HepG2 (cell line): Measurements from ENCODE around the gene BAHCC1. TPM values are rescaled to one million over a fixed set of nuclear protein-coding genes. Genes with fewer than 3 reads are reported as not detected.

Source experiments
- HDAC6 ChIP-seq: fragments of 200-600 bp; sonication (generic); IDR thresholded peaks from 2 replicates; pipeline ENCODE4 v1.7.0; 2017; ENCODE audit warnings: mild to moderate bottlenecking, antibody characterized with exemption, low read length, low read depth
- KDM2A ChIP-seq: sonication (generic); formaldehyde crosslinking; IDR thresholded peaks from 2 replicates; pipeline ENCODE4 v1.4.0; 2020; ENCODE audit warnings: low read depth, missing genetic modification reagents, borderline replicate concordance
- NFIB ChIP-seq: sonication (generic); formaldehyde crosslinking; IDR thresholded peaks from 2 replicates; pipeline ENCODE4 v1.9.0; 2021; ENCODE audit warnings: missing genetic modification reagents, mild to moderate bottlenecking, borderline replicate concordance
- PTBP1 ChIP-seq: fragments of 200-400 bp; formaldehyde crosslinking; IDR thresholded peaks from 2 replicates; pipeline ENCODE4 v1.6.1; 2018; ENCODE audit warnings: low read length, low read depth; ENCODE audit not compliant: poor library complexity, severe bottlenecking
- SMARCC2 ChIP-seq: fragments of 450-650 bp; IDR thresholded peaks from 2 replicates; pipeline ENCODE4 v1.6.1; 2017; ENCODE audit warnings: antibody characterized with exemption, mild to moderate bottlenecking
- TBX3 ChIP-seq: fragments of 450-650 bp; IDR thresholded peaks from 2 replicates; pipeline ENCODE4 v1.6.1; 2017; ENCODE audit warnings: antibody characterized with exemption, mild to moderate bottlenecking, inconsistent platforms, borderline replicate concordance
- ZNF629 ChIP-seq: sonication (generic); formaldehyde crosslinking; conservative IDR thresholded peaks from 2 replicates; pipeline ENCODE4 v1.5.0; 2020; ENCODE audit warnings: missing genetic modification reagents
- ZSCAN9 ChIP-seq: IDR thresholded peaks from 2 replicates; pipeline ENCODE4 v1.6.1; 2016; ENCODE audit warnings: borderline replicate concordance
- polyA plus RNA-seq, 8 experiments: library from polyadenylated mRNA; depleted of rRNA in 3 of 8; stranded (reverse) in 7 of 8; unstranded in 1 of 8; fragments of >200 nt; fragmentation: Illumina TruSeq in 4 of 8; extraction: Trizol in 4 of 8; gene quantifications; 2 replicates each; pipeline versions ENCODE4 v1.2.1 to v1.2.3, GENCODE V29; 2011 to 2016; ENCODE audit warnings: low read depth in 4 of 8, missing spikeins in 1 of 8, mixed read lengths in 1 of 8; ENCODE audit not compliant: insufficient read depth in 1 of 8
- total RNA-seq, 5 experiments: library from RNA; depleted of rRNA; stranded (reverse); fragments of >200 nt; fragmentation: Illumina TruSeq; extraction: Trizol; gene quantifications; 2 replicates each; pipeline ENCODE4 v1.2.3, GENCODE V29; 2016; ENCODE audit warnings: low read depth in 1 of 5
- TF ChIP-seq, protein P1 (sequence below): sonication (generic); formaldehyde crosslinking; IDR thresholded peaks from 2 replicates; pipeline ENCODE4 v1.4.0; 2020; ENCODE audit warnings: mild to moderate bottlenecking, missing genetic modification reagents, borderline replicate concordance
- TF ChIP-seq, protein P2 (sequence below): sonication (generic); formaldehyde crosslinking; IDR thresholded peaks from 2 replicates; pipeline ENCODE4 v1.8.1; 2023; ENCODE audit warnings: mild to moderate bottlenecking, missing genetic modification reagents
- TF ChIP-seq, protein P3 (sequence below): sonication (generic); formaldehyde crosslinking; IDR thresholded peaks from 2 replicates; pipeline ENCODE4 v1.8.0; 2022; ENCODE audit warnings: mild to moderate bottlenecking, missing genetic modification reagents, borderline replicate concordance
- TF ChIP-seq, protein P4 (sequence below): IDR thresholded peaks from 2 replicates; pipeline ENCODE4 v1.6.1; 2012; ENCODE audit warnings: low read length, improper control_type of control experiment
- TF ChIP-seq, protein P5 (sequence below): sonication (generic); formaldehyde crosslinking; IDR thresholded peaks from 2 replicates; pipeline ENCODE4 v1.8.0; 2022; ENCODE audit warnings: low read depth, missing genetic modification reagents
- TF ChIP-seq, protein P6 (sequence below): sonication (generic); formaldehyde crosslinking; IDR thresholded peaks from 2 replicates; pipeline ENCODE4 v1.4.0; 2020; ENCODE audit warnings: missing genetic modification reagents, low read depth, mild to moderate bottlenecking, borderline replicate concordance

Gene BAHCC1
- total and polyA plus RNA-seq, 2 of the 13 experiments (the other 11 are each of a cell fraction or from before 2014, with no cell fraction given): 1.4 to 1.7 TPM

DNA sequence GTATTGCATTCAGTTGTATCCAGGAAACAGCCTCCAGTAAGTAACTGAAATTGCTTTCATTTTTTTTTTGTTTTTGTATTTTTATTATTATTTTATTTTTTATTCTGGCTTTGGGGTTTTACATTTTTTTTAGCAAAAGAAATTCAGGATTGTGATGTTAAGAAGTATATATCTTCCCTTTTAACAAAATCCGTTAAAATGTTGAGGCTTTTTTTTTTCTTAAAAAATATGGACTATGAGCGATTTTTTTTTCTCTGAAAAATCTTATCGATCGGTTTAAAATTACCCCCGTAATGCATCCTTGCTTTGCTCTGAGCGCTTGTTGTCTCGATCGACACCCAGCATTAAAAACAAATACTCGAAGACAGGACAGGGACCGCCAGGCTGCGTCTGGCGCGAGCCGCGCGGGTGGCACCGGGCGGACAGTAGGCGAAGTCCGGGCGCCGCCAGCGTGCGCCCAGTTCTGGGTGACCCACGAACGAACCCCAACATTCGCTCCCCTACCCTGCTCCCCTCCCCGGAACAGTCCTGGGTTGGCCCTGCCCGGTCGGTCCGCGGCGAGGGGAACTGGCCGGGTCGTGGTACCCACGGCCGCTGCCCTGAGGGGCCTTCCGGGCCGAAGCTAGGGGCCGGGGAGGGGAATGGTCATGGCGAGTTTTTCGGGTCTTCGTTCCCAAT lies 482 bp downstream of the BAHCC1 start (continued):
- TF ChIP-seq, protein P1, sequence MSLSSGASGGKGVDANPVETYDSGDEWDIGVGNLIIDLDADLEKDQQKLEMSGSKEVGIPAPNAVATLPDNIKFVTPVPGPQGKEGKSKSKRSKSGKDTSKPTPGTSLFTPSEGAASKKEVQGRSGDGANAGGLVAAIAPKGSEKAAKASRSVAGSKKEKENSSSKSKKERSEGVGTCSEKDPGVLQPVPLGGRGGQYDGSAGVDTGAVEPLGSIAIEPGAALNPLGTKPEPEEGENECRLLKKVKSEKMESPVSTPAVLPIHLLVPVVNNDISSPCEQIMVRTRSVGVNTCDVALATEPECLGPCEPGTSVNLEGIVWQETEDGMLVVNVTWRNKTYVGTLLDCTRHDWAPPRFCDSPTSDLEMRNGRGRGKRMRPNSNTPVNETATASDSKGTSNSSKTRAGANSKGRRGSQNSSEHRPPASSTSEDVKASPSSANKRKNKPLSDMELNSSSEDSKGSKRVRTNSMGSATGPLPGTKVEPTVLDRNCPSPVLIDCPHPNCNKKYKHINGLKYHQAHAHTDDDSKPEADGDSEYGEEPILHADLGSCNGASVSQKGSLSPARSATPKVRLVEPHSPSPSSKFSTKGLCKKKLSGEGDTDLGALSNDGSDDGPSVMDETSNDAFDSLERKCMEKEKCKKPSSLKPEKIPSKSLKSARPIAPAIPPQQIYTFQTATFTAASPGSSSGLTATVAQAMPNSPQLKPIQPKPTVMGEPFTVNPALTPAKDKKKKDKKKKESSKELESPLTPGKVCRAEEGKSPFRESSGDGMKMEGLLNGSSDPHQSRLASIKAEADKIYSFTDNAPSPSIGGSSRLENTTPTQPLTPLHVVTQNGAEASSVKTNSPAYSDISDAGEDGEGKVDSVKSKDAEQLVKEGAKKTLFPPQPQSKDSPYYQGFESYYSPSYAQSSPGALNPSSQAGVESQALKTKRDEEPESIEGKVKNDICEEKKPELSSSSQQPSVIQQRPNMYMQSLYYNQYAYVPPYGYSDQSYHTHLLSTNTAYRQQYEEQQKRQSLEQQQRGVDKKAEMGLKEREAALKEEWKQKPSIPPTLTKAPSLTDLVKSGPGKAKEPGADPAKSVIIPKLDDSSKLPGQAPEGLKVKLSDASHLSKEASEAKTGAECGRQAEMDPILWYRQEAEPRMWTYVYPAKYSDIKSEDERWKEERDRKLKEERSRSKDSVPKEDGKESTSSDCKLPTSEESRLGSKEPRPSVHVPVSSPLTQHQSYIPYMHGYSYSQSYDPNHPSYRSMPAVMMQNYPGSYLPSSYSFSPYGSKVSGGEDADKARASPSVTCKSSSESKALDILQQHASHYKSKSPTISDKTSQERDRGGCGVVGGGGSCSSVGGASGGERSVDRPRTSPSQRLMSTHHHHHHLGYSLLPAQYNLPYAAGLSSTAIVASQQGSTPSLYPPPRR (CRISPR knock-in tag): no peak
- TF ChIP-seq ZSCAN9 (CRISPR knock-in tag) (no peak), HDAC6 (peak; percentile 48; the same call in 1 of the 2 replicates), KDM2A (CRISPR knock-in tag) (no peak), ZNF629 (CRISPR knock-in tag) (no peak), SMARCC2 (no peak), PTBP1 (peak; percentile 86), NFIB (CRISPR knock-in tag) (no peak), TBX3 (no peak)
- TF ChIP-seq, protein P2, sequence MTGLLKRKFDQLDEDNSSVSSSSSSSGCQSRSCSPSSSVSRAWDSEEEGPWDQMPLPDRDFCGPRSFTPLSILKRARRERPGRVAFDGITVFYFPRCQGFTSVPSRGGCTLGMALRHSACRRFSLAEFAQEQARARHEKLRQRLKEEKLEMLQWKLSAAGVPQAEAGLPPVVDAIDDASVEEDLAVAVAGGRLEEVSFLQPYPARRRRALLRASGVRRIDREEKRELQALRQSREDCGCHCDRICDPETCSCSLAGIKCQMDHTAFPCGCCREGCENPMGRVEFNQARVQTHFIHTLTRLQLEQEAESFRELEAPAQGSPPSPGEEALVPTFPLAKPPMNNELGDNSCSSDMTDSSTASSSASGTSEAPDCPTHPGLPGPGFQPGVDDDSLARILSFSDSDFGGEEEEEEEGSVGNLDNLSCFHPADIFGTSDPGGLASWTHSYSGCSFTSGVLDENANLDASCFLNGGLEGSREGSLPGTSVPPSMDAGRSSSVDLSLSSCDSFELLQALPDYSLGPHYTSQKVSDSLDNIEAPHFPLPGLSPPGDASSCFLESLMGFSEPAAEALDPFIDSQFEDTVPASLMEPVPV (CRISPR knock-in tag): no peak
- TF ChIP-seq, protein P3, sequence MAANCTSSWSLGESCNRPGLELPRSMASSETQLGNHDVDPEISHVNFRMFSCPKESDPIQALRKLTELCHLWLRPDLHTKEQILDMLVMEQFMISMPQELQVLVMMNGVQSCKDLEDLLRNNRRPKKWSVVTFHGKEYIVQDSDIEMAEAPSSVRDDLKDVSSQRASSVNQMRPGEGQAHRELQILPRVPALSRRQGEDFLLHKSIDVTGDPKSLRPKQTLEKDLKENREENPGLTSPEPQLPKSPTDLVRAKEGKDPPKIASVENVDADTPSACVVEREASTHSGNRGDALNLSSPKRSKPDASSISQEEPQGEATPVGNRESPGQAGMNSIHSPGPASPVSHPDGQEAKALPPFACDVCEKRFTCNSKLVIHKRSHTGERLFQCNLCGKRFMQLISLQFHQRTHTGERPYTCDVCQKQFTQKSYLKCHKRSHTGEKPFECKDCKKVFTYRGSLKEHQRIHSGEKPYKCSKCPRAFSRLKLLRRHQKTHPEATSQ (CRISPR knock-in tag): no peak
- TF ChIP-seq, protein P4, sequence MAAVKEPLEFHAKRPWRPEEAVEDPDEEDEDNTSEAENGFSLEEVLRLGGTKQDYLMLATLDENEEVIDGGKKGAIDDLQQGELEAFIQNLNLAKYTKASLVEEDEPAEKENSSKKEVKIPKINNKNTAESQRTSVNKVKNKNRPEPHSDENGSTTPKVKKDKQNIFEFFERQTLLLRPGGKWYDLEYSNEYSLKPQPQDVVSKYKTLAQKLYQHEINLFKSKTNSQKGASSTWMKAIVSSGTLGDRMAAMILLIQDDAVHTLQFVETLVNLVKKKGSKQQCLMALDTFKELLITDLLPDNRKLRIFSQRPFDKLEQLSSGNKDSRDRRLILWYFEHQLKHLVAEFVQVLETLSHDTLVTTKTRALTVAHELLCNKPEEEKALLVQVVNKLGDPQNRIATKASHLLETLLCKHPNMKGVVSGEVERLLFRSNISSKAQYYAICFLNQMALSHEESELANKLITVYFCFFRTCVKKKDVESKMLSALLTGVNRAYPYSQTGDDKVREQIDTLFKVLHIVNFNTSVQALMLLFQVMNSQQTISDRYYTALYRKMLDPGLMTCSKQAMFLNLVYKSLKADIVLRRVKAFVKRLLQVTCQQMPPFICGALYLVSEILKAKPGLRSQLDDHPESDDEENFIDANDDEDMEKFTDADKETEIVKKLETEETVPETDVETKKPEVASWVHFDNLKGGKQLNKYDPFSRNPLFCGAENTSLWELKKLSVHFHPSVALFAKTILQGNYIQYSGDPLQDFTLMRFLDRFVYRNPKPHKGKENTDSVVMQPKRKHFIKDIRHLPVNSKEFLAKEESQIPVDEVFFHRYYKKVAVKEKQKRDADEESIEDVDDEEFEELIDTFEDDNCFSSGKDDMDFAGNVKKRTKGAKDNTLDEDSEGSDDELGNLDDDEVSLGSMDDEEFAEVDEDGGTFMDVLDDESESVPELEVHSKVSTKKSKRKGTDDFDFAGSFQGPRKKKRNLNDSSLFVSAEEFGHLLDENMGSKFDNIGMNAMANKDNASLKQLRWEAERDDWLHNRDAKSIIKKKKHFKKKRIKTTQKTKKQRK: no peak
- TF ChIP-seq, protein P5, sequence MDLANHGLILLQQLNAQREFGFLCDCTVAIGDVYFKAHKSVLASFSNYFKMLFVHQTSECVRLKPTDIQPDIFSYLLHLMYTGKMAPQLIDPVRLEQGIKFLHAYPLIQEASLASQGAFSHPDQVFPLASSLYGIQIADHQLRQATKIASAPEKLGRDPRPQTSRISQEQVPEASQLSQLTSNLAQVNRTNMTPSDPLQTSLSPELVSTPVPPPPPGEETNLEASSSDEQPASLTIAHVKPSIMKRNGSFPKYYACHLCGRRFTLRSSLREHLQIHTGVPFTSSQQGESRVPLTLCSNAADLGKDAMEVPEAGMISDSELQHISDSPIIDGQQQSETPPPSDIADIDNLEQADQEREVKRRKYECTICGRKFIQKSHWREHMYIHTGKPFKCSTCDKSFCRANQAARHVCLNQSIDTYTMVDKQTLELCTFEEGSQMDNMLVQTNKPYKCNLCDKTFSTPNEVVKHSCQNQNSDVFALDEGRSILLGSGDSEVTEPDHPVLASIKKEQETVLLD: no peak; the same call in 1 of the 2 replicates
- TF ChIP-seq, protein P6, sequence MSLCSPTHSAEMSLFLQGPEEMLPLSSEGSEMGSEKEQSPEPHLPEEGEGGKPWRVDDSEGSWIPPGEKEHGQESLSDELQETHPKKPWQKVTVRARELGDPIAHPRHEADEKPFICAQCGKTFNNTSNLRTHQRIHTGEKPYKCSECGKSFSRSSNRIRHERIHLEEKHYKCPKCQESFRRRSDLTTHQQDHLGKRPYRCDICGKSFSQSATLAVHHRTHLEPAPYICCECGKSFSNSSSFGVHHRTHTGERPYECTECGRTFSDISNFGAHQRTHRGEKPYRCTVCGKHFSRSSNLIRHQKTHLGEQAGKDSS (CRISPR knock-in tag): no peak
